IPS-NIHi7 (cell line): Measurements from ENCODE around the gene LRRC61.
"Not testable (repeated sequence)": the region's sequence is repeated elsewhere in the genome, so short reads cannot be mapped to it uniquely, and the experiment has no call there.

Experiments used
- DNase-seq: peaks from one replicate; pipeline ENCODE4 v3.0.0; 2012; ENCODE audit warnings: mixed read lengths; ENCODE audit errors: extremely low spot score

The LRRC61 gene

DNA sequence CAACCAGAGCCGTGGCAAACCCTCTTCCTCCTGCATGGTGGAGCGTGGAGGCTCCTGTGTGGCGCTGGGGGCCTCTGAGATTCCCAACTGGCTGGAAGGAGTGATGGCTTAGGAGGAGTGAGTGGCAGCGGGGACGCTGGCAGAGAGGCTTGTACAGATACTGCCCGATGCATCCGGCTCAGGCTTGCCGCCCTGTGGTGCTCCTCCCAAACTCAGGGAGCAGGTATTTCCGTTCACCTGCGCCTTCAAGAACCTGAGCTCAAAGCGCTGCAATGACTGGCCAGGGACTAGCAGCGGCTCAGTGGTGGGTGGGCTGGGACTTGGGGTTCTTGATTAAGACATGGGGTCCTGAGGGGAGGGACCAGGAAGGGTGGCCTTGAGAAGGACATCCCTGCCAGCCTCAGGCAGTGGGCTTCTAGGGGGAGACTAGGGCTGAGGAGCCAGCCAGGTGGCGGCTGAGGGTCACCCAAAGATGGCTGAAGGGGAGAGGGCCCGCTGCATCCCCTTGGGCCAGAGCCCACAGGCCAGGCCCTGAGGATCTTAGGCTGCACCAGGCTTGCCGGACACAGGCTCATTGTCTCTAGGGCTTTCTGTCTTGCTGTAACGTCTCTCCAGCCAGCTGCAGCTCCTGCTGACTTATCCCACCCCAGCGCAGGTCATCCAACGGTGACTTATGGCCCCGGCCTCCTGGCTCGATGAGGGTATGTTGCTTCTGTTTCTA is 59.1 kb downstream of the LRRC61 start:
- no peak for DNase-seq

DNA sequence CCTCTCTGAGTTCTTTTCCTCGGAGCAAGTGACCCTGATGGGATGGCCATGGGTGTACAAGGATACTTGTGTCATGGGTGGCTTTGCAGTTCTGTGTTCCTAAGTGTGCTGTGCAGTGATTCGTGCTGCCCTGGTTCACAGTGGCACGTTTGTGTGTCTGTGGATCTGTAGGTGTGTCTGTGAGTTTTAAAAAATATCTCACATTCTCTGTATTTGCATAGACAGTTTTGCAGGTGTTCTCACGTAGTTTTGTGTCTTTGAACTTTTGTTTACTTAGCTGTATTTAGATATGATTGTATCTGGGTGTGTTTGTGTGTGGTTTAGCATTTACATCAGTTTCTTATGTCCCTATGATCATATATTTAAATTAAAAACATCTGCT is 59.7 kb downstream of the LRRC61 start:
- no peak for DNase-seq

DNA sequence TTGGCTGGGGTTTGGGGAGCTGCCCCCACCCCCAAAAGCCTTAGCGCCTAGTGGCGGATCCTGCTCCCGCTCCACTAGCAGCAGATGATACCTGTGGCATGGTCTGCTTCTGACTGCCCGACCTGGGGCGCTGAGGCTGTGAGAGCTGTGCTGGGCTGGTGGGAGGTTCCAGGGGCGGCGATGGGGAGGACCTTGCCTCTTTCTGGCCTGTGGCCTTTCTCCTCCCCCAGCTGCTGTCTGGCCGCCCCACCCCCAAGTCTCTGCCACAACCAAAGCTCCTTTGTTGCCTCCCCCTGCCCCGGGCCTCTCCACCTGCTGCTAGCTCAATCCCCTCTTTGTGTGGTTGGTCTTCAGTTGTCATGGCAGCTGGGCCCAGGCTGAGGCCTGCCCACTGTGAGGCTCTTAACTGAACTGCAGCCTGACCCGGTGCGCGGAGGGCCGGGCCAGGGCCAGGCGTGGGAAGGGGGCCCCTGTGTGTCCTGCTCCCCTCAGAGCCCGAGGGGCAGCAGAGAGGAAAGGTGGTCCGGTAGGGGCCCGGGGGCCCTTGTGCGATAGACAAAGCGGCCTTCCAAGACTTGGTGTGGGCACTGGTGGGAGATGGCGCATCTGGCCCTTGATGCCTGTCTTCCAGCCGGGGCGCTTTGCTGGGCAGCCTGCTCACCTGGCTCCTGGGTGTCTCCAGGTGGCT is 60.7 kb downstream of the LRRC61 start:
- peak; percentile 87 for DNase-seq

- DNase-seq: no peak
Observed at GRCh38 chr7:150384406-150385301, 61.5 kb downstream of the LRRC61 start.

- no peak for DNase-seq
Observed at GRCh38 chr7:150385302-150385723, 62.2 kb downstream of the LRRC61 start.

- DNase-seq: not testable (repeated sequence)
Observed at GRCh38 chr7:150385884-150386283, 62.7 kb downstream of the LRRC61 start.
